ENCODE measurements around the gene CLTRN.

CLTRN gene

DNA sequence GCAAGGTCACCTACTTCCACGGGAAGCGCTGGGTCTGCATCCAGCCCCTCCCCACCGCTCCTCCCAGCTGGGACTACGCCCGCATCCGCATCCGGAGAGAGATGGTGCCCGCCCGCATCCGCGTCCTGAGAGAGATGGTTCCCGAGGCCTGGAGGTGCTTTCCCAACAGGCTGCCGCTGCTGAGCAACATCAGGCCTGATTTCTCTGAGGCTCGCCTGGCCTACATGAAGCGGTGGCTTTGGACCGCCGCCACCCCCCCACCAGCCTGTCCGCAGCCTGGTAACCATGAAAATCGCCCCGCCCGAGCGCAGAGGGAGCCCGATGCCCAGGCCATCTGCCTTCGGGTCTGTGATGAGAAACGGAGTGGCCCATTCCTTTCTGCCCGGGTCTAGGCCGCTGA, 18.1 kb downstream of the CLTRN start:
- no peak for DNase-seq

DNA sequence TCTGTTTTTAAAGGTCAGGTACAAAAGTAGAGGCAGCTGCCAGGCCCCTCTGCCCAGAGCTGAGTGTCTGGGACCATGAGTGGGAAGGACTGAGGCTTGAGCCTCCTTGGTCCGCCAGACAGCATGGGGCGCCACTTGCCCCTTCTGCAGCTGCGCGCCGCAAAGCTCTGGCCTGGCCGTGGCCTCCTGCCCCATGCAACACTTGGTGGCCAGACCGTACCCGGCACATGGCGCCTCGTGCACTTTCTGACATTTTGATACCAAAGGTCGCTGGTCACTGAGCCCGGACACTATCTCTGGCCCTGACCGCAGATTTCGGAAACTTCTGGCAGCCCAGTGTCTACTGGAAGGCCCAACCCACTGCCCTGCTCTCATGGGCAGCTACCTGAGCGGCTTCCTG, 18.6 kb downstream of the CLTRN start:
- DNase-seq: no peak

DNA sequence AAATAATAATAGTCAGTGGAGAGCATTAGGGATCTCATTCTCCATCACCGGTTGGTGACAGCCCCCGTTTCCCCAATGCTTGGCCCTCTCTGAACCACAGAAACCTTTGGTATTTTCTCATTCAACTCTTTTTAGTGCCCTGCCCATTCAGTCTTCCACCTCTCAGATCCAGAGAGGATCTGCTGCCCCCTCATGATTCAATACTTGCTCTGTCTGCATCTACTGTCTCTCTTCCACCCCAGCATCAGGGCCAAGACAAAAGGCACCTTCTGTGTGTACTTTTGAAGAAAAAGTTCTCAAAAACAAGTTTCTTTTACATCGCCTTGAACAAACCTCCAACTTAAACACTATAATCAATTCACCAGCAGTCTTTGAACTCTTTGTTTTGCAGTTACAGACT, 19.3 kb downstream of the CLTRN start:
- DNase-seq: no peak

DNA sequence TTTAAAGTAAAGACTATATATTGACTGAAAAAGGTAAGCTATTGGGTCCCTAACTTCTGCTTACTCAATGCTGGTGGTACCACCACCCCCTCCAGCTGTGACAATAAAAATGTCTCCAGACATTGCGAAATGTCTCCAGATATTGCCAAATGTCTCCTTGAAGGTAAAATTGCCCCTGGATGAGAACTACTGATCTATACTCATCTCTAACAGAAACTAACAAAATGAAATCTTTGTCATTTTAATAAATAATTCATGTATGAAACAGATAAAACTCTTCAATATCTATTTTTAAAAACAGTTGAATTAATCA, 20.1 kb downstream of the CLTRN start:
- DNase-seq: no peak

DNA sequence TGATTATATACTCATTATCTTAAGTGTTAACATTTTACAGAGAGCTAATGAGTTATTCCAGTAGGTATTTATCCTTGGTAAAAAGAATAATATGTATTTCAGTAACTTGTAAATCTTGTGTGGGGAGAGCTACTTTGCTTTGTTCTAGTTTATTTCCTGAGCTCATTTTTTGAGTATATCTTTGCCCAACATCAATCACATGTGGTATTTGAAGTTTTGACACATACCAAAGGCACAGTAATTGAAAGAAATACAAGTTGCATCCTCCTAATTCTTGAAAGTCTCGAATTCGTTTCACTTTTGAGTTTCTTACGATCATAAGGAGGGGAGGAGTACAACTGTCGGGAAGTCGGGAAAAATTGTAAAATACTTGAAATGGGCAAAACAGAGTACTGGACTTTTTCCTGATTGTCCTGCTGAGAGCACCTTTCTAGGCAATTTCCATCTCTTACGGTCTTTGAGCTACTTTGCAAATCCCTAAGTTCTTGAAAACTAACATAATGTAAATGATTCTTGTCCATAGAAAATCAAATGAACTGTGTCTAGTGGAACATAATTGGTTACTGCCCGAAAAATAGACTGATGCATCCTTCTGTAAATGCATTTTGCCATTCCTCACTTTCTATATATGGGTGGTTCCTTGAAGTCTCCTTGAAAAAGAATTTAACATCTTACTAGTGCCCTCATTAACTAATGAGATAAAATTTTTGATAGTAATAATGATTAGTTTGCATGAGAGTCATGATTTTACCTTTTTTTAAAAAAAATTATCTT, 20.6 kb downstream of the CLTRN start:
- DNase-seq: no peak

DNA sequence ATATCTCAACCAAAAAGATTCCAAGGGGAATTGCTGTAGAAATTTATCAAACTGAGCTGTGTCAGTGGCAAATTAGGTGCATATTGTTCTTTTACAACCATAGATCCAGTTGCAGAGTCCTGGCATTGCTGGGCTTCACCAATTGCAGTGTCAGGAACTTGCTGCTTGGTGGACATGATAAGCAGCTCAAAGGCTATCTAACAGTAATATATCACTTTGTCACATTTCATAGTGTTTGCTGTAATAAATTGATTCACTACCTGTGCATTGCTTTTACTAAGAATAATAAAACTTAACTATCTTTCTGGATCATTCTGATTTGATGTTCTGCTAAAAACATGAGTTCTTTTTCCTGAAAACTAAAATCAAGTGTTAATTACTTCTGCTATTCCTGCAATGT, 33.0 kb downstream of the CLTRN start:
- DNase-seq: no peak

DNA sequence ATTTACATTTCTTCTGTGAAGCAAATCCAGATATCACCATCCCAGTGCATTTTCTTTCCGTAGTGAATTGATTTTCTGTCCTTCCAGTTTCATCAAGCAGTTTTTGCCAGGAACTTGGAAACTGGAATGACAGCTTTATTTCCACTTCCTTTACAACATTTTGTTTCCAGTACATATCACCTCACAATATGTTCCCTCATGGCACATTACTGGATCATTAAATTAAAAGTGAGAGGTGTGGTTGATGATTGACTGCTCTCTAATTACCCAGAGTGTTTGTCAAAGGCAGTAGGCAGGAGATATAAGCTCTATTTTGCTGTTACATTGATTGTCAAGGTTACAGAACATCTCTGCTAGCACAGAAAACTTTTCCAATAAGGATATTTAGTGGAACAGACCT, 41.6 kb downstream of the CLTRN start:
- no peak for DNase-seq

DNA sequence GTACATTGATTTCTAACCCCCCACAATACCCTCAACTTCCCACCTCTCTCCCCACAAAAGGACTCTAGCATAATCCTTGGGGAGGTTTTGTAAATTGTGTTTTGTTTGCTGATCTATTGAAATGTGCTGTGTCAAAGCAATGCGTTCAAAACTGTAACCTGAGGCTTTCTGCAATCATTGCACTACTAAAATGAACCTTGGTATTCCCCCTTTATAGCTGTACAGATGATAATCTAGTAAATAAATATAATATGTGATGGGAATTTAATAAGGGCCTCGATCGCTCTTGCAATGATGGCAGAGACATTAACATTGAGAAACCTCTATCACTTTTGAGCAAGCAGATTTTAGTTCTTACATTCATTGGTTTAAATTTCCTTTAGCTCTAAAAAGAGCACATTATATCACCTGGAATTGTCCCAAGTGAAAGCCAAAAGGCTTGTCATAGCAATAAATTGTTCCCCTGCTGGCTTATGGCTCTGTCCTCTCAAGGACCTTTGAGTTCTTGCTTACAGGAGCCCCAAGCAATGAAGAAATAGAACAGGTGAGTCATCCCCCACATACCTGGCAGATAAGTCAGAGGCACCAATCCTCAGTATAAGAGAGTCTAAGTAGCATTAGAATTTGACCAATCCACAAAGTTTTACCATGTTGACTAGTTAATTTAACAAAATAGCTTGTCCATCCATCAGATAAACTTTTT, 45.4 kb downstream of the CLTRN start:
- no peak for DNase-seq

DNA sequence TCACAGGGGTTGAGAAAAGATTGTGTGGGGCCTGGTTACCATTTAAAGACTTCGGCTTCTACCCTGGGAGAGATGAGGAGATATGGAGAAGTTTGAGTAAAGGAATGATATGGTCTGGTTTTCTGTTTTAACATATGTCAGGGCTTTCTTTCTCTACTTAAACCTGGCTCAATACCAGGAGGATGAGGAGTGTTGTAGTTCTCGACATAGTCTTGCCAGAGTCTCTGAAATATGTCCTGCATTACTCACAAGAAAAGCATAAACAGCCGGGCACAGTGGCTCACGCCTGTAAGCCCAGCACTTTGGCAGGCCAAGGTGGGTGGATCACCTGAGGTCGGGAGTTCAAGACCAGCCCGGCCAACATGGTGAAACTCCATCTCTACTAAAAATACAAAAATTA, 47.5 kb downstream of the CLTRN start:
- DNase-seq: no peak

DNA sequence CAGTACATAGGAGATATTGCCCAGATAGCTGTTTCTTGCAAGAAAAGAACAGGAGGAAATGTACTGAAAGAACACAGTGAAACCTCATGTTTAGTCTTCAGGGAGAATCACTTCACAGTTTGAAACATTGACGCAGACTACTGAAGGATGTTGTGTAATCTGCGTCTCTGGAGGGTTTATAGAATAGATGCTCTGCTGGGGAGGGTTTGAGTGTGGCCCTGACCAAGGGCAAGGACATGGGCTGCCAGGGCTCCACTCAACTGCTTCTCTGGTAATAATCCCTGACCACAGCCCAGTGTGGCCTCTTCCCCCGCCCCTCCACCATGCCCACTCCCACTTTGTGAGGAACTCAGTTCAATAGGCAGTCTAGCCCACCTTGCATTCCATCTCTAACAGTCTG, 48.1 kb downstream of the CLTRN start:
- DNase-seq: no peak

DNA sequence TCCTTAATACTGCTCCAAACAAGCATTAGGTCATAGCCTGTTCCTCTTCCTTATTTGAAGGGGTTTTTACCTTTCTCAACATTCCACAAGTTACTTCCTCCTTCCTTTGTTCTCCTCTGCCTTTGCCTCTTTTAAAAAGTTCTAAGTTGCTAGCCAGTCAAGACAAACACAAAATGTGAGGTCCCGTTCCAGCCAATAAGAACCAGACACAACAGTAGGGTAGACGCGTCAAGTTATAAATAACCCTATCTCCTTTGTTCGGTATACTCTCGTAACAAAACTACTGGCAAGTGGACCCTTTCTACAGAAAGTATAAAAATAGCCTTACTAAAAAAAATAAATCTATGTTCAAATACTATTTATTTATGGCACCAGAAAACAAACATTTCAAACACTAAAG, 57.5 kb downstream of the CLTRN start:
- no peak for DNase-seq

DNA sequence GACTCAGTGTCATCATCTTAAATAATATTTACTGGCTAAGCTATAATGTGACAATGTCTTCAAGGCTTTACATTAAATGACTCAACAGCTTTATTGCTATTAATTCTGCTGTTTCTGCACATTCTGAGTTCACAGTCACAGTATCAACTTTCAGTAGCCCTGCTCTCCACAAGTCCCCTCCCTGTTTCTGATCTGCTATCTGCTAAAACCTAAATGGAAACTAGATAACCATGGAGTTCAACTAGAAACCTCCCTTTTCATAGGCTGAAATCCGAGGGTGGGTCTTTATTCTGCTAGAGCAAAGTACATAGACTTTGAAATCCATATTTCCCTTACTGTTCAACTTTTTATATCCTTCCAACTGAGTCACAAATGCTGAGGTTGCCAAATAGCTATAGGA, 58.5 kb downstream of the CLTRN start:
- DNase-seq: no peak

DNA sequence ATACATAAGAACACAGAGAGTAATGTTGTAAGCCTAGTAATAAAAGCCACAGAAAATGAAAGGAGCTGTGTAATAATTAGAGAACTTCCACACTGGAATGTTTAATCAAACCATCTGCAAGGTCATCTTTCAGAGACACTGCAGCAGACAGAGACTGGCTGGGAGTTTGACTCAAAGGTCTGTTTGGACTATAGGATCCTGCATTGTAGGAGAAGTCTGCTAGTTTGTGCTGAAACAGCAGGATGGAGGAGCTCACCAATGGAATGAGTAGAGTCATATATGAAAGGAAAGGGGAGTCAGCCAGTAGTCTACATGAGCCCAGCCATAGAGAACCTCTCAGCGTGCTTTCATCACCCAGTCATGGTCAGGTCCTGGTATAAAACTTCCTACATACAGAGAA, 59.4 kb downstream of the CLTRN start:
- no peak for DNase-seq

DNA sequence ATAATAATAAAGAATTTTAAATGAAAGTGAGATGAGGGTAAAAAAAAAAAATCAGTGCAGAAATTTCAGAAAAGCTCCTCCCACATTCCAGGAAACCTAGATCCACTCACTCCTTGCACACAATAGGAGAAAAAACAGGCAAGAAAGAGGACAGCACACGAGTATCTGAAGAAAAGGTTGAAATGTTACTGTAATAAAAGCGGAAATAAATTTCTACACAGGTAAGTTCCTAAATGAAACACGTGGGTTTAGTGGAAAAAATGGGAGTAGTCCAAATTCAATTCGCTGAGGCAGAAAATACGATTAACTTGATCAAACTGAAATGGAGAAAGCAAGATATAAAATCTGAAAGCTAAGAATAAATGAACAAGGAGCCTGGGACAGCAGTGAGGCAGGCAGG, 61.8 kb downstream of the CLTRN start:
- DNase-seq: no peak

DNA sequence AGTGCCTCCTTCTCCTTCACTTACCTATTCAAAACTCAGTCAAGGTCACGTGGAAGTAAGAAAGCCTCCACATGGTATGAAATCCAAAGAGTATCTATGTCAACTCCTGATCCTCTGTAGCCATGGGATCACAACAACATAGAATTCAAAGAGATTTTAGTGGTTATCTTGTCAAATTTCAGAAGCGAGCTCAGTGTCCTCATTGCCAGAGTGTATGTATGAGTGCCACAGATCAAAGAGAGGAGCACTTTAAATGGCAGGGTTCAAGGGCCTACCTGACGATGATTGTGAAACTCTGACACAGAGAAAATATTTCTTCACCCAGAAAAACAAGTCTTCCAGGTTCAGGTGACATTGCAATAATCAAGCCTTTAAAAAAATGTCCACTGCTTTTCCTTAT, 62.7 kb downstream of the CLTRN start:
- DNase-seq: no peak

DNA sequence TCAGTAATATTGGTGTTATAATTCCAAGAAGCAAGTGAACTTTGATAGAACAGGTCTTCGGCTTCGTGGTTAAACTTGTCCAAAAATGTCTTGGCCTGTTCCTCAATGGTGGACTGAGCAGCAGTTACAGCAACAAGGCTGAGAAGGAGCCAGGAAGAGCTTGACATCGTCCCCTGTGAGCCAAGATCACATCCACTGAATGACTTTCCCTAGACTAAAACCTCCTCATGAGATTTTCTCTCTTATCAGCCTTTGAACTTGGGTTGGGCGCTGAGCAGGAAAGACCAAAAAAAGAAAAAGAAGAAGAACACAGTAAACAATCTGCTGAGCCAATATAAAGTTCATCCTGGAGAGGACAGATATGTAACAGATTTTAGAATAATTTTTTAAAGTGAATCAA, 63.9 kb downstream of the CLTRN start, which contains the start of gene ACE2:
ACE2 (minus strand) TSS at position 216 of the 400 bp plus-strand sequence; CDS start at position 167, 49 bp downstream.
- DNase-seq: no peak

DNA sequence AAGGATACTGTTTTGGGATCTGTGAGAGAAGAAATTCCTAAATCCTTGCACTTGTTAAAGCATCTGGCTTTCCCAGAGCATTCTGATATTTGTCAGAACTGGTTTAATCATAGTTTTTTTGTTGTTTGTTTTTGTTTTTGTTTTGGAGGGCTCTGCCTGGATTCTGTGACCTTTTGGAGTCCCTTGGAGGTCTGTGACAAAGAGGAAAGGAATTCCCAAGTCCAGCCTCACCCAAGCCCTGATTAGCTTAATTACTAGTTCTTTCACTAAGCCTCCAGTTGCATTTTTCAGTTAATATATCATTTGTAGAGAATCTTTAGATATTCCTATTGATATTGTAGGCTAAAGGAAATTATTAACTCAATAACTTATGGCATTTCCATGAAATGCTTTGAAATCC, 64.6 kb downstream of the CLTRN start:
- DNase-seq: no peak

DNA sequence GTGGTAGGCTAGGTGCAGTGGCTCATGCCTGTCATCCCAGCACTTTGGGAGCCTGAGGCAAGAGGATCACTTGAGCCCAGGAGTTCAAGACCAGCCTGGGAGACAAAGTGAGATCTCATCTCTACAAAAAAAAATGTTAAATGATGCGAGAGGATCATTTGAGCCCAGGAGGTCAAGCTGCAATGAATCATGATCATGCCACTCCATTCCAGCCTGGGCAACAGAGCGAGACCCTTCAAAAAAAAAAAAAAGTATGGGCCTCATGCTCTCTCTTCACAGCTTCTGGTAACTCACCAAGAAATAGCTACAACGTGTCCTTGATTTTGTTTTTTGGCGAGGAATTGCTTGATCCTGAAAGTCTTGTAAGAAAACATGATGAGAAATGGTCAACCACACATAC, 65.1 kb downstream of the CLTRN start:
- DNase-seq: no peak

DNA sequence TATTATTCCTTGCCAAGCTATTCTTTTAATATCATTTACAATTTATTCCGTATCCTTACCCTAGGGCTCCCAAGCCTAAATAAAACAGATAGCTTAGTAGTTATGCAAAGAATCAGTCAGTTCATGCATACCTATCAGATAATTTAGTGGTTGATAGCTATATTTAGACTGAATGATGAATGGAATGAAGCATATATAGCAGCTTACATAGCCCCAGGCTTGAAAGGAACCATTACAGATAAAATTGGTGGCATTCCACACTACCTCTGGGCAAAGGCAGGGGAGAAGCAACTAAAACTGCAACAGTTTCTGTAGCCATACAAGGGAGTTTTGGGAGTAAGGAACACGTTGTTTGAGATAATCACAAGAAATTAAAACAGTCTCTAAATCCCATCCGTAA, 66.6 kb downstream of the CLTRN start:
- DNase-seq: no peak

DNA sequence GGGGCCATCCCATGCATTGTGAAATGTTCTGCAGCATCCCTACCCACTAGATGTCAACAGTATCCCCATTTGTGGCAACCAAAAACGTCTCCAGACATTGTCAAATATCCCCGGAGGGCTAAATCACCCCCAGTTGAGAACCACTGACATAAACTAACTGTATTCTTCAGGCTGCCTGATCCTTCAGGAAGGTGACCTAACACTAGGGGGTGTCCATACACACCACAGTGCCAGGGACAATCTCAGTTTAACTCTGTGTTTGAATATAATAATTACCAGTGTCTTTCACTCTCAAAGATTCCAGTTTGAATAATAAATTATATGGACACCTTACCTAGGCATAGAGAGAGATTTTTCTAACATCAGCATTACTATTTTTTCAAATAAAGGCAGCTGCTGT, 70.2 kb downstream of the CLTRN start:
- DNase-seq: no peak

DNA sequence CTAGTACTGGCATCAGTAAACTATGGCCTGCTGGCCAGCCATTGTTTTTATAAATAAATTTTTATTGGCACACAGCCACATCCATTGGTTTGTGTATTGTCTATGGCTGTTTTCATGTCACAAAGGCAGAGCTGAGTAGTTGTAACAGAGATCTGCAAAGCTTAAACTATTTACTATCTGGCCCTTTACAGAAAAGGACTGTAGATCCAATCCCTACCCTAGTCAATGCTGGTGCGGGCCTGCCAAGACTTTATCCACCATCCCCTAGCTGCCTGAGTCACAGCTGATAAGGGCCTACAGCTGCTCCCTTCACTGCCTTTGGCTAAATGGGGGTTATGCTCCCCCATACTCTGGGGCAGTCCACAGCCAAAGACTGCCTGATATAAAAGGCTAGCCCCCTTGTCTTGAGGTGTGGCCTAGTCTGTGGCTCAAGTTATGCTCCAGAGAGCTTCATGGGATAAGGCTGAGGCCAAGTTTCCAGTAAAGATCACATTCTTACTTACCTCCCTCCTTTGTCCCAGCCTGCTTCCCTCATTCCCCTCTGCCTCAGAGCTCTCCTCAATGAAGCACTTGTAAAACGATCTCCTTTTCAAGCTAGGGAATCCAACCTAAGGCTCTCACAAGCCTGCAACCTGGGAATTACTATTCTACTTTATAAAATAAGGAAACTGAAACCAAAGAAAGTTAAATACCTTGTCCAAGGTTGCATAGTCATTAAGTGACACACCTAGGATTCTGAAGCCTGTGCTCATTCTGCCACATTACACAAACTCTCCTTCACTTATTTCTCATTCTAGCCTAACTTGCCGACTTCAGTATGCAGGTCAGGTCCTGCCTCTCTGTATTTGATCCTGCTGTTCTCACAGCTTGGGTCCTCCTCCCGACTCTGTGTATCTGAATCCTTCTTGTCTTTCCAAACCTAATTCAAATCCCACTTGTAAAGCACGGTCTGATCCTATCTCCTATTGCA, 84.5 kb downstream of the CLTRN start:
- no peak for DNase-seq

All from NCI-H2227 treated with DMSO at 0.1 percent for 48 hours (cell line).